Measurements from ENCODE around the gene FUT3.

The FUT3 gene

GRCh38 chr19:5825178-5825577, 26.1 kb downstream of the FUT3 start:
- DNase-seq (ENCODE audit: low read depth in 2 of 2) = no peak

- no peak for DNase-seq (ENCODE audit: low read depth in 2 of 2)
These were observed 26.5 kb downstream of the FUT3 start for GRCh38 chr19:5824751-5825150.

GRCh38 chr19:5823579-5824281, 27.5 kb downstream of the FUT3 start:
- no peak for DNase-seq (ENCODE audit: low read depth in 2 of 2)

GRCh38 chr19:5822181-5822844, 28.9 kb downstream of the FUT3 start:
- no peak for DNase-seq (ENCODE audit: low read depth in 2 of 2)

- DNase-seq (ENCODE audit: low read depth in 2 of 2) = no peak
These were observed 29.6 kb downstream of the FUT3 start for GRCh38 chr19:5821521-5822180.

- DNase-seq (ENCODE audit: low read depth in 2 of 2) = no peak
These were observed 30.5 kb downstream of the FUT3 start for GRCh38 chr19:5820785-5821184.

- DNase-seq (ENCODE audit: low read depth in 2 of 2) = no peak
These were observed 32.7 kb downstream of the FUT3 start for GRCh38 chr19:5818594-5818993.

GRCh38 chr19:5817218-5817617, 34.0 kb downstream of the FUT3 start:
- DNase-seq (ENCODE audit: low read depth in 2 of 2) = no peak

GRCh38 chr19:5814852-5815246, 36.4 kb downstream of the FUT3 start:
- DNase-seq (ENCODE audit: low read depth in 2 of 2) = no peak

- no peak for DNase-seq (ENCODE audit: low read depth in 2 of 2)
These were observed 37.0 kb downstream of the FUT3 start for GRCh38 chr19:5814123-5814851.

GRCh38 chr19:5811117-5811516, 40.1 kb downstream of the FUT3 start:
- no peak for DNase-seq (ENCODE audit: low read depth in 2 of 2)

- no peak for DNase-seq (ENCODE audit: low read depth in 2 of 2)
These were observed 41.8 kb downstream of the FUT3 start for GRCh38 chr19:5809469-5809868.

- DNase-seq (ENCODE audit: low read depth in 2 of 2) = no peak
These were observed 42.2 kb downstream of the FUT3 start for GRCh38 chr19:5809053-5809452.

- no peak for DNase-seq (ENCODE audit: low read depth in 2 of 2)
These were observed 43.0 kb downstream of the FUT3 start for GRCh38 chr19:5808120-5808816.

GRCh38 chr19:5806905-5807304, 44.3 kb downstream of the FUT3 start:
- DNase-seq (ENCODE audit: low read depth in 2 of 2) = no peak

- DNase-seq (ENCODE audit: low read depth in 2 of 2) = no peak
These were observed 45.1 kb downstream of the FUT3 start for GRCh38 chr19:5806133-5806489.

GRCh38 chr19:5805462-5806132, 45.7 kb downstream of the FUT3 start:
- no peak for DNase-seq (ENCODE audit: low read depth in 2 of 2)

- no peak for DNase-seq (ENCODE audit: low read depth in 2 of 2)
These were observed 46.5 kb downstream of the FUT3 start, which contains the start of gene NRTN for GRCh38 chr19:5804516-5805461. NRTN (plus strand) TSS chr19:5805067; CDS start chr19:5824166, 19,099 bp downstream.

GRCh38 chr19:5803752-5804515, 47.3 kb downstream of the FUT3 start:
- DNase-seq (ENCODE audit: low read depth in 2 of 2) = peak; percentile 75 to 80
